RKO (cell line): ENCODE data around the gene TTC14.
A peak's percentile ranks its signal among the peaks of the same experiment; 100 is the strongest.

Experiments
- DNase-seq: peaks from one replicate; pipeline ENCODE4 v3.0.0-alpha.2; 2016; ENCODE audit warnings: low spot score

Gene TTC14

GRCh38 chr3:180633722-180634121 lies 31.8 kb downstream of the TTC14 start:
- DNase-seq, result no peak

DNA sequence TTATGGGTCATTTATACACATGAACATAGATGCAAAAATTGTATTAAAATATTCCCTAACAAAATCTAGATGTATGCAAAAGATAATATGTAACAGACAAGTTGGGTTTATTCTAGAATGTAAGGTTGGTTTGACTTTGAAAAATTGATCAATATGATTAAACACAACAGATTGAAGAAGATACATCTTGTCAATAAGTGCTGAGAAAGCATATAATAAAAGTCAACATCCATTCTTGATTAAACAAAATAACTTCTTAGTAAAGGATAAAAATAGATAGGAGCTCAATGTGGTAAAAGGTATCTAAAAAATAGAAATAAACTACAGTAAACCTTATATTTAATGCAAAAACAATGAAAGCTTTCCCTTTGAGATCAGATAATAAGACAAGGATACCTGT lies 39.0 kb downstream of the TTC14 start:
- no peak for DNase-seq

DNA sequence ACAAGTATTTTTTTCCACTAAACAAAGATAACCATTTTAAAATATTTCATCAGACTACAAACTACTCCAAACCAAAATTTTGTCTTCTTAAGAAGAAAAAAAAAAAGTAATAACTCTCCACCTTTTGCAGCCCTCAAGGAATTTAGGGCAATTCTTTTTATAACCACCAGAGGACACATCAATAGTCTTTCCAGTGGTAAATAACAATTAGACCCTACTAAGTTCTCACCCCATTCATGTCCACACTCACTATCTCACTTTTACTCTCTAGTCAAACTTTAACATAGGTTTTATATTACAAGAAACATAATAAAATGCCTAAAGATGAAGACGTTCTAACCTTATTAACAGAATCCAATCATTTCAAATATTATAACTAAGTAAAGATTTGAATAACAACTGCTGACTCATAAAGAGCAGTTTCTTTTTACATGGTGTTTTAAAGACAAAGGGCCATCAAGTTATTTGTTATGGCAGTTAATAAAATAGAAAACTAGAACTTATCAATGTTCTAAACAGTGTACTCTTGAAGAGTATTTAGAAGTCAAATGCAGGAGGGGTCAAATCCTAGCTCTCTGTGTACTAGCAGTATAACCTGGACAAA lies 44.3 kb downstream of the TTC14 start:
- peak; percentile 24 for DNase-seq

GRCh38 chr3:180656406-180656805 lies 54.4 kb downstream of the TTC14 start:
- no peak for DNase-seq

GRCh38 chr3:180657094-180657493 lies 55.1 kb downstream of the TTC14 start:
- DNase-seq, result no peak
